Measurements from ENCODE around the gene RPS6KA2.

Gene RPS6KA2

DNA sequence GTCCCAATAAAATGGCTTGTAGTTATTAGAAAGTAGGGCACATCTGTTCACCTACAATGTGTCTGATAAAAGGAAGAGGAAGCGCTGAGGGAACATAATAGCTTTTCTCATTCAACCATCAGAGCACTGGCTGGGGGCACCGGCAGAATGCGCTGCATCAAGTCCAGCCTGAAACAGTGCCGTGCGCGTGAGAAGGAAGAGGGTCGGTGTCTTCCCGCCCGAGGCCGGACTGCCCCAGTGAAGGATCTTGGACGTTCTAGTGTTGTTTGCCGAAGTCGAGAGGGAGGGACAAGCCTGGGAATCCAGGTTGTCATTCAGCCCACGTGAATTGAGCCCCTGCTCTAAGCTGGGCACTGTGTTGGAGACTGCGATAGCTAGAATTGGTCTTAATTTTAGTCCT lies 182.6 kb downstream of the RPS6KA2 start:
- no peak for DNase-seq (ENCODE audit: low spot score)

DNA sequence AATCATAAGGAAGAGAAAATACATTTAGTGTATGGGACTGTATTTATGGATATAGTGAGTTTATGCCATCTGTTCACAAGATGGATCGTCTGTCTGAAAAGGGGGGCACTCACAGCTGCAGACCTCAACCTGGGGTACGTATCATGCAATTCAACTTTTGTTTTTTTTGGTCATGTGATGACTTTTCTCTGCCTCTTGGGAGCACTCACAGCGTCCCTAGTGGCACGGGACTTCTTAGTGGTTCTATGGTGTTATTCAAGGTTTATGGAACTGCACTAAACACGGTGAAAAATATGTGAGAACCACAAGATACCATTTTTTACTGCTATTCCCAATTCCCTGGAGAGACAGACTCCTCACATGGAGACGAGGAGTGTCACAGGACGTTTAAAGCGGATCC lies 183.9 kb downstream of the RPS6KA2 start:
- no peak for DNase-seq (ENCODE audit: low spot score)

DNA sequence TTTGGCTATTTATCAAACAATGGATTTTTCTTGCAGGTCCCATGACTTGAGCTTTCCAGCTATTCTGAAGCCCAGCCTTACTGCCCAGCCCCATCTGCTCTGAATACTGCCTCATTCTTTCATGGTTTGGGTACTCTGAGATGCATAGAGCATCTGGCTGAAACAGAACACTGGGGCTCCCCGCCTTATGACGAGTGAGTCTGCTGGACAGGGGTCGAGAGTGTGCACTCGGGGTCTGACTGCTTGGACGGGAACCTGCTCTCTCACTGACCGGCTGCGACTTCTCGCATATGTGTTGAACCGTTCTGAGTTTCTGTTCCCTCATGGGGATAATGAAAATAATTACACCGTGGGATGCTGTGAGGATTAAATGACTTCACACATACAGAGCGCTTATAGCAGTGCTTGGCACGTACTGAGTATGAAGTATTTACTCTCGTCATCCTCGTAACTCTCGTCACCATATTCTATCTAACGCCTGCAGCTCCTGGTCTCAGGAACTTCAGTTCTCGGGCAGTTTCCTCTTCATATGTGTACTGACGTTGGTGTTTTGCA lies 184.8 kb downstream of the RPS6KA2 start:
- DNase-seq (ENCODE audit: low spot score) = no peak

DNA sequence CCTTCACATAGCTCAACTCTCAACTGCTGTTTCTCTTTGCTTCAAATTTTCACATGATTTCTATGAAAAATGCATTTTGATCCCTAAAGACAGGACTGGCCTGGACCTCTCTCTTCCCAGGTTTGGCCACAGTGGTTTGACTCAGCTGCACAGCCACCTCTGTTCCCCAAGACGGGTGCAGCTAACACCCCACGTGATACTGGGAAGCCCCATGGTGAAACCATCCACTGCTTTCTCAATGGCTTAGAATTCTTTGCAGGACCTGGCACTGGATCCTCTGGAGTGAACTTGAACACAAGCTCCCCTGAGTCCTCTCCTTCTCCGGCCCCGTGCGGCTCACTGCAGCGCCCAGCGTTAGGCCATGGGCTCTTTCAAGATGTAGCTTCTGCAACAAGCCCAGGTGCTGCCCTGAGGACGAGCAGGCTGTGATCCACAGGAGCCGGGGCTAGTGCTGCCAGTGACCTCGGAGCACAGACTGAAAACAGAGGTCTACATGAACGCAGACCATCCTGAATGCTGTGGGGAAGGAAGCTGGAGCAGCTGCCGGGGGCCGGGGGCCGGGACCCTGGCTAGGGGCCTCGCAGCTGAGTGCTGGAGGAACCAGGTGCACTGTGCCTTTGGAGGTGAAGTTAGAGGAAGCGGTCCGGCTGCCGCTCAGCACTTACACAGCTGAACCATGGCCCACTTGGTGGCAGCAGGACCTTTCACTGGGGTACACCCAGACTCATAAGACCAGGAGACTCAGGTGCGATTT lies 185.5 kb downstream of the RPS6KA2 start:
- DNase-seq (ENCODE audit: low spot score) = no peak

DNA sequence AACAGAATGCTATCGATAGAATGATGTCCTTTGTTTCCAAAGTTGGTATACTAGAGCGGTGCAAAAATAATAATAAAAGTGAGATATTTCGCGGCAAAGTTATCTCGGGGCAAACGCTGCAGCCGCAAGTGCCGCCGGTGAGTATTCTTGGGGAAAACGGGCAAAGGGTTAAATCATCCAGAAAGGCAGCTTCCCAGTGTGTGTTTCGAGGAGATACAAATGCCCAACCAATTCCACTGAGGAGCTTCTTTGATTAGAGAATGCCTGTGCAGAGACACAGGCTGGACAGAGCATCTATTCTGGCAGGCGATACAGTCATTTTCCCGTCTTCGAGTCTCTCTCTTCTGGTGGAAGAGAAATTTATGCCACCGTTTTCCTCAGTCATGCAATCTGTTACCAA lies 186.3 kb downstream of the RPS6KA2 start:
- DNase-seq (ENCODE audit: low spot score) = no peak

DNA sequence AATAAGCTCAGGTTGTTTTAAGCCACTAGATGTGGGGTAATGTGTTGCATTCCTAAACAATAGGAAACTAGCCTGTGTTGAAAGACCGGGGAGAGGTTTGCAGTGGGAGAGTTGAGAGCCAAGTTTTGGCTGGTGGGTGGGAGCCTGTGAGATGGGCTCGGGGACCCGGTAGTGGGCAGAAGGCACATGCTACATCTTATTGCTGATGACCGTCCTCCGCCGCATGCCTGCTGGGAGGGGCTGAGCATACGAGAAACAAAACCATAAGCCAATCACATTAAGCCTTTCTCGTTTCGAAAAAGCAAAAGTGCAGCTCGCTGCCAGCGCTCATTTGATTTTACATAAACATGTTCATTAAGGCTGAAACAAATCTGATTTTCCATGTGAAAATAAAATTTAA lies 186.9 kb downstream of the RPS6KA2 start:
- DNase-seq (ENCODE audit: low spot score) = no peak

DNA sequence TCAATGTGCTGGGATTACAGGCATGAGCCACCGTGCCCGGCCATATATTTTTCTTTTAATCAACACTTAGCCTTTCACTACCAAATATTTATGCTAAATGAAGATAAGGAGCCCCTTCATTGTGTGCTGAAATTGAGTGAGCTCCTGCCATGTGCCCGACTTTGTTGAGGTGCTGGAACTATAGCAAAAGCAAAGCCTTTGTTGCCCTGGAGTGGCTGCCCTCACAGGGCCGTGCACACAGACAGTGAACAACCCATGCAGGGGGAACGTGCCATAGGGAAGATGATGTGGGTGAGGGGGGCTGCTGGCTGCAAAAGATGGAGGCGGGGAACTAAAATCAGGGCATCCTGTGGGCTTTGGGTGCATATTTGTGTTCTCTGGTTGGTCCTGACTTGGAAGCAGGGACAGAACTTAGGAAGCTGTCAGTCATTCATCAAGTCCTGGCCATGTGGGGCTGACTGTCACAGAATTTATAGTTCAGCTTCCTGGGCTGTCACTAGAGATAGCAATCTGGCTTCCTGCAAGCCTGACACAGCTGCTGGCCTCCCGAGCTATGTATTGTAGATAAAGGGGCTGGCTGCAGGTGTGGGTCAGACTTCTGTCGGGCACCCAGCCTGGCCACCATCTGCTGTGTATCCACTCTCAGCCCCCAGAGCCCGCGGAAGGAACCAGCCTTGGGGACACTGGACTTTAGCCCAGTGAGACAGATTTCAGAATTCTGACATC lies 187.5 kb downstream of the RPS6KA2 start:
- no peak for DNase-seq (ENCODE audit: low spot score)

DNA sequence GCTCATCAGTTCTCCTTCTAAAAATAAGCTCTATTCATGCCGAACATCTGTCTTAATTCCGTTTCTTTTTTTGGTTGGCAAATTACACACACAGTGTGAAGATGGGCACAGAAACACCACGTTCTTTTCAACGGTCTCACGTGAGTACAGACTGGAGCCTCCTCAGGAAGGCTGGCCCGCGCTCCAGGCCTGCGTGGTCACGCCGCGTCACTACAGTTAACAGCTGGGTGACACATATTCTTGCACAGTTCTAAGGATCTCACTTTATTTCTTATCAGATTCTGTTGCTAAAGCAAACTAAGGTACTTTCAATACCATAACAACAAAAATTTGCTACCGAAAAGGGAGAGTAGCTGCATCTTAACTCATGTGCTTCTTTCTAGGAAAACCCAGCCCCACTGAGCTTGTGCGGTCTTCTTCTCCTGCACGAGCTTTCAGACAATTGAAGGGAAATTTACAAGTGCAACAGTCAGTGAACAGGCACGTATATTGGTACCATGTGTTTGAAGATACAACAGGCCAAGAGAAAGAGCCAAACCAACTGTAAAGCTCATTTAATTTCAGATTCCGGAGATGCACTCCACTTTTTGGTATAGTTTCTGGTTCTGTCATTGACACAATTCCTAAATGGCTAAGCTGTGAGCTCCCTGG lies 188.7 kb downstream of the RPS6KA2 start:
- no peak for DNase-seq (ENCODE audit: low spot score)

DNA sequence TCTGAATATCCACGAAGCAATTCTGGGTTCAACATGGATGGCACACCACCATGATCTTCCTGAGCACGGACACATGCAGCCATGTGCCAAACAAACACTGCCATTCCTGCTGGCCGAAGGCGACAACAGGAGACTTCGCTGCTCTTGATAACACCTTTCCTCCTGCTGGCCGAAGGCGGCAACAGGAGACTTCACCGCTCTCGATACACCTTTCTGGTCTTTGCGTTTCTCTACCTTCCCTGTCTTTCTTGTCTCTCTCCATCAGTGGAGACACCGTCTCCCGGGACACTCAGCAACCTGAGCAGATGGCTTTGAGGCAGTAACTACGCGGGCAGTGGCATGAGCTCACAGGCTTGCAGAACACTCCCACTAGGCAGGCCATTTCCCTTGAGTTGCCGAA lies 189.4 kb downstream of the RPS6KA2 start:
- no peak for DNase-seq (ENCODE audit: low spot score)

DNA sequence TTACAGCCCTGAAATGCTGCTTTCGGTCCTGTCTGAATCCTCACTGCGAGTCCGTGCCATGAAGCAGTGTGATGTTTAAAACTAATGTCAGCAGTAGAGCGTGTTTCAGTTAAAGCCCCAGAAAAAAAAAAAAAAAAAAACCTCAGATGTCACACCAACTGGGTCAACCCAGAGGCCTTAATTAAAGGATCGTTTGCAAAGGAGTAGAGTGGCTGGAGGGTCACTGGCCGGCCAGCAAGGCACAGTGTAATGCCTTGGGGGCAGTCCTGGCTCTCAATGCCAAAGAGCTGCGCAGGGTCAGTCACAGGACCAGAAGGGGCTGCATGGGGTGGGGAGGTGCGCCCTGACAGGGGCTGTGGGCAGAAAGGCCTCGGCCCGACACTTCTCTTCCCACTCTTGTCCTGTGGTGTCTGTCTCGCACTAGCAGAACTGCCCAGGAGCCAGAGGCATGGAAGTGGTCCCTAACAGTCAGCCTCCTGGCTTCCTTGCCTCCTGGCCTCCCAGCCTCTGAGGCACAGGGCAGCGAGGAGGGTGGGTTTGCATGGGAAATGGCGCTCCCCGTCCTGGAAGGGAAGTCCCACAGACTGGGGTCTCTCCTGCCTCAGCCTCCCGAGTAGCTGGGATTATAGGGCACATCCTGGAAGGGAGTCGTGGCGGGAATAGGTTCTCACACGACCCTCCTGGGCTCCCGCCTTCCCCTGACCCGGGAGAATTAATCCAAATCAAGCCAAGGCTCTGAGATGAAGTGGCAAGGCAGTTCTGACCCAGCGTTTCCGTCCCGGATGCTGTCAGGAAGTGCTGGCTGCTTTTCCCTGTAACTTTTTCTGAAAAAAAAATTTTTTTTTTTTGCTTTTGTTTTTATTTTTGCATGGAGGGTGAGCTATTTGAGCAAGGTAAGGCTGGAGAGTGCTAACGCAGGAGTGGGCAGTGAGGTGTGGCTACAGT lies 190.6 kb downstream of the RPS6KA2 start:
- DNase-seq (ENCODE audit: low spot score) = no peak

DNA sequence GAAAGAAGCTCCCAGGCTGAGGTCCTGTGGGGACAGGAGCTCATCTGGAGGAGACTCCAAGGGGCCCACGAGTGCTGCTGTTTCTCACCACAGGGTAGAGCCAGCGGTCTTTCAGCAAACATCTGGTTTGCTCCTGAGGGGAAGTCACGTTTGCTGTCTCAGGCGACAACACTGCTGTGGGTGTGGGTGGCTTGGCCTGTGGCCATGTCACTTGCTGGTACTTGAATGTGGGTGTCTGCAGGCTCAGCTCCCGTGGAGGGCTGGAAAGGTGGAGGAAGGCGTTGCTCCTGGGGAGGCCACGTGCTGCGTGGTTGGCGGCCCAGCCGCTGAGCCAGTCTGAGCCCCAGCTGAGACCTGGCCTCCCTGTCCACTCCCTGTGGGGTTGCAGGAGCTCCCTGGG lies 191.5 kb downstream of the RPS6KA2 start:
- DNase-seq (ENCODE audit: low spot score) = no peak

DNA sequence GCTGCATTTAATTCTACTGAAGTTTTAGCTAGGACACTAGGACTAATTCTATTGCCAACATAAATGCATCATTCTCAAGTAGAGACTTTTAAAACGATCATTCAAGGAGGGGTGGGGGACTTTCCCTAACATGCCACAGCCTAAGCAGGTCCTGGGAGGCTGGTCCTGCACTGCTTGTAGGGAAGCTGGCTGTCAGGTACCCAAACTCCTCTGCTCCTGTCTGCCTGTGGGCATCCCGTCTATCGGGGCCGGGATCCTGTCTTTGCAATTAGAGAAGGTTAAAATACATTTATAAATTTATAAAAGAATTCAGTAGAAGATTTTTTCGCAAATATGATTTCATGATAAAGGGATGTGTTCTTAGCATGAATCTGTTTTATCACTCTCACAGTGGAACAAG lies 192.7 kb downstream of the RPS6KA2 start:
- no peak for DNase-seq (ENCODE audit: low spot score)

DNA sequence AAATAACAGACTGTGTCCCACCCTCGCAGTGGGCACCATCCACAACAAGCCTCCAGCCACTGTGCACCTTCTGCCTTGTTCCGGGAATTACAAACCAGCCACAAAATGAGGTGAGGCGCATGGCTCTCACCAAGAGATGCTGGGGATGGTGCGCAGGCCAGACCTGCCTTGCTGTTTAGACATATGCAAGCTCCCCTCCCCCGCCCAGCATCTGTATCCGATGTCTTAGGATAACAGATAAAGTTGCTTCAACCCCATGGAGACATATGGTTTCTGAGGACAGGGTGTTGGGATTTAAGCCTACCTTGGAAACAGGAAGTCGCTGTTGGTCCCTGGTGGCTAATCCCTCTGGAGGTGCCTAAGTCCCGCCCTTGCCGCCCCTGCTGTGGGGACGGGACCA lies 194.0 kb downstream of the RPS6KA2 start:
- no peak for DNase-seq (ENCODE audit: low spot score)

DNA sequence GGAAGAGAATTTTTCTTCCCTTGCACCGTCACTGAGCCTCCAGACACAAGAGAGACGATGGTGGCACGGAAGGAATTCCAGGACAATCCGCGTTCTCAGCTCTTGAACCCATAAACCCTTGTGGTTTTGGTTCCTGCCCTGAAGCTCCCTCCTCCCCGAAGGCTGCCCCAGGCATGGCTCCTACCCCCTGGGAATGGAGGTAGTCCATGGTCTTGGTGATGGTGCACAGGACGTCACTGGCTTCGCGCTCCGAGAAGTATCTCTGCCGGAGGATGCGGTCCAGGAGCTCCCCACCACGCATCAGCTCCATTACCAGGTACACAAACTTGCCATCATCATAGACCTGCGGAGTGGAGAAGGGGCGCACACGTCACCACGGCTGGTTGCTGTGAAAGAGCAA lies 196.8 kb downstream of the RPS6KA2 start:
- no peak for DNase-seq (ENCODE audit: low spot score)

DNA sequence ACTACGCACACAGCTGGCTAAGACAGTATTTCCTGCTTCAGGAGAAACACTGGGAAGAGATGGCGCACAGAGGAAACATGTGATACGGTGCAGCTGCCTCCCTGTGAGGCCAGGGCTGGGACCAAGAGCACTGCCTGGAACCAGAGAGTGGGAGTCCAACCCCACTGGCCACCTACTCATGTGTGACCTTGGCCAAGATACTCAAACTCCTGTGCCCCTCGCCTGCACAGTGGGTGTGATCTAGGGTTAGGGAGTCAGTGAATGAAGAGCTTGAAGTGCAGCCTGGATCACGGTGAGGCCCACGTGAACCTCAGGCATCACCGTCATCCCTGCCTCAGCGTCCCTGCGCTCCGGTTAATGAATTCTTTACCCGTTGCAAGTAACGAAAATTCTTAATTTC lies 202.6 kb downstream of the RPS6KA2 start:
- DNase-seq (ENCODE audit: low spot score) = no peak

DNA sequence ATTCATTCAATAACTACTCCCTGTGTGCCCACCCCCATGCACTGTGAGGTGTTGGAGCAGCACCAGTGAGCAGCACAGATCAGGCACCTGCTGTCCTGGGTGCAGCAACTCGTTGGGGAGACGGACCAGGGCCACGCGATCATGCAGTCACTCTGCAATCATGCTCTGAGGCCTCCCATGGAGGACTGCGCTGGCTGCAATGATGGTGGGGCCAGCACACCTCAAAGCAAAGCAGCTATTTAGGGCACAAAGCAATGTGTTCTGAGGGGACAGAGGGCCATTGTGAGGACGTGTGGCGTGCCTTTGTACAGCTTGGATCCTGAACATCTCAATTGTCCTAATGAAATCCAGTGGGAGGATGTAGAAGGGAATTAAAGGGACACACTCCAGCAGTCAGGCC lies 203.3 kb downstream of the RPS6KA2 start:
- DNase-seq (ENCODE audit: low spot score) = no peak

DNA sequence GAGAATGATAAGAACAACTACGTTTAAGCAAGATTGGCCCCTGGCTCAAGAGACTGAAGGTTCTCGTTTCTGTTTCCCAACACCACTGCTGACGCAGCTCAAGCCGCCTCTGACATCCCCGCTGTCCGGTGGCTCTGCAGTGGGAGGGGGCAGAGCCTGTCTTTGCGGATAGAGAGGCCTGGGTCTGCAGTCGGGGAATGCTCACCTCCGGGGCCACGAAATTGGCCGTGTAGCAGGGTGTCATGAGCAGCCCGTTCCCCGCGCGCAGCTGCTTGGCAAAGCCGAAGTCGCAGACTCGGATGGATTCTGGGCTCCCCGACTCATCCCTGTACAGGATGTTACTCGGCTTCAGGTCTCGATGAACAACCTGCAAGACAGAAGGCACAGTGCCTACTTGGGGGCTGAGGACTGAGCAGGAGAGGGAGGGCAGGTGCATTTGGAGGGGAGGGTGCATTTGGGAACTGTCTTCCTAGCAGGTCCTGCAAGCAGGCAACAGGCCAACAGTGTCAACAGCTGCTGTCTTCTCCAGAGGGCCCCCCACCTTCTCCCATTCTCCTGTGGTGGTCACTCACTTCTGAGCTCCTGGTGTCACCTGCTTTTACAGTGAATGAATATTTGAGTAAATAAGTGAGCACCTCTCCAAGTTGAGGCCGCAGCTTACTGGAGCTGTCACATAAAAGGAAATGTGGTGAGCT lies 203.9 kb downstream of the RPS6KA2 start:
- DNase-seq (ENCODE audit: low spot score) = no peak

DNA sequence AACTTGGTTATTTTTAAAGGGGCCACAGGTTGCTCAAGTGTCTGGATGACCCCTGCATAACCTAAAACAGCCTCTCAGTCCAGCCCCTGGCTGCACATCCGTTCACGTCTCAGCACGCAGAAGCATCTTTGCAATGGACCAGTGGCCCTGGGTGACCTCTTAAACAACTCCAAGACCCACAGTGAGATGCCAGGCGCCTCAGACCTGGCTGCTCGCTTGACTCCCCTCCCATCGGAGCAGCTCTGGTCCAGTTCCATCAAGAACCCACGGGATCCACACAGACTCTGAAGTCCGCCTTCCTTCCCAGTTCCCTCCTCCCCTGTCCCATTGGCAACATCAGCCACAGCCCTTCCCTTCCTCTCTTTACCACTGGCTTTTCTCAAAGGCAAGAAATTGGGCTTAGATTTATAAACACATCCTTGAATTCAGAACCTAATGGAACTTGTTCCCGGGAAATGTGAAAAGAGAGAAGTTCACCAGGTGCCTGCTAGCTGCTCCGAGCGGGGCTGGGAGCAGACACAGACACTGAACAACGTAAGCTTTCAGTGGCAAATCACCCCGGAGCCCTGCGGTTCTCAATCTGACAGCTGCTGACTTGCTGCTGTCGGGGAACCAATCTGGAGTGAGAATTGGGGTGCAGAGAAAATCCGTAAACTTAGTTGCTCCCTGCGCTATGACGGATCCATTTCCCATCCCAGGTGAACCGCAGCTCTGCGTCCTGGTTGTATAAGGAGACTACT lies 204.7 kb downstream of the RPS6KA2 start:
- no peak for DNase-seq (ENCODE audit: low spot score)

DNA sequence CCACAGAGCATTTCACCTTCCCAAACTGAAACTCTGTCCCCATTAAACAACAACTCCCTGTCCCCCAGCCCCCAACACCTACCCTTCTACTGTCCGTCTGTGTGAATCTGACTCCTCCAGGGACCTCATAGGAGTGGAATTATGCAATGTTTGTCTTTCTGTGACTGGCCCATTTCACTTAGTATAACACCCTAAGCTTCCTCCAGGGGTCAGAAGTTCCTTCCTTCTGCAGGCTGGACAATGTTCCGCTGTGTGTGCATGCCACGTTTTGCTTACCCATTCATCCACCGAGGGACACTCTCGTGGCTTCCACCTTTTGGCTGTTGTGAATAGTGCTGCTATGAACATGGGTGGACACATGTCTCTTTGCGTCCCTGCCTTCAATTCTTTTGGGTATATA lies 206.7 kb downstream of the RPS6KA2 start:
- DNase-seq (ENCODE audit: low spot score) = no peak

DNA sequence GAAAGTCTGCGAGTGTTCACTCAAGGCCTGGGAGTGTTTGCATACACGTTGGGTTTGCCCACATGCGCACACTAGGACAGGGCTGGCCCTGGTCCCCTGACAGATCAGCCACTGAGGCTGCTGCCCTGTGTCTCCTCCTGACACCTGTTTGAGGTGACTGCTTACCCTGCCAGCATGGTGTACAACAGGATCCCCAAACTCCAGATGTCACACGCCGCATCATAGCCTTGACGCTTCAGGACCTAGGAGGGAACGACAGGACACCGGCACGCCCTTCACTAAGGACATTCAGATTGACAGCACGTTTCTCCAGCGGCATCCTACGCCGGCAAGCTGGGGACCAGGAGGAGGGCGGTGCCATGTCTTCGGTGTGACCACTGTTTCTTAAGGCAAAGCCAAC lies 207.3 kb downstream of the RPS6KA2 start:
- DNase-seq (ENCODE audit: low spot score) = no peak

DNA sequence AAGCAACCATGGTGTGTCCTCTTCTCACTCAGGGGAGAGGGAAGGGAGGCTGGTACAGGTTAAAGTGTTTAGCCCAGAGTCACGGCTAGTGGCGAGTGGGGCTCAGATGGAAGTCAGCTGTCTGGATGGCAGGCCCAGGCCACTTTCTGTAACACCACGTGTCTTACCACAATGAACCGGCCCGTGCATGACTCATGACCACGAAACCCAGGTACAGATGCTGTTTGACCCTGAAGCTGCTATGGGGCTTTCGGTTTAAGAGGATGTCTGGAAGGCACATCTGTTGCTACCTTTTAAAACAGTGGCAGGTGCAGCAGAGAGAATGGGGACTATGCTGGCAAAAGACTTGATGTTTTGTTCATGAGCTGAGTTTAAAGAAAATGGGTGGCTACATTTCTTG lies 207.8 kb downstream of the RPS6KA2 start:
- no peak for DNase-seq (ENCODE audit: low spot score)

Measured in hematopoietic multipotent progenitor cell treated with erythropoietin and hydrocortisone succinate and interleukin-3 and kit ligand, for 17 days (in vitro differentiated cells).